Left hindlimb (tissue), 1 donor: ENCODE results near the gene CAMK2G.
A peak's percentile ranks its signal among the peaks of the same experiment; 100 is the strongest.
"Not testable (repeated sequence)": the region's sequence is repeated elsewhere in the genome, so short reads cannot be mapped to it uniquely, and the experiment has no call there.

ENCODE experiments used
- DNase-seq: peaks from one replicate; pipeline ENCODE4 v3.0.0-alpha.2; 2018

The CAMK2G gene

GRCh38 chr10:73874267-73875138 lies at the start of gene CAMK2G:
TSS of gene CAMK2G (minus strand) at chr10:73874555. CDS start at chr10:73874461, 94 bp downstream.
- DNase-seq, result peak; percentile 91

GRCh38 chr10:73922864-73923133 lies 48.4 kb upstream of the CAMK2G start:
- no peak for DNase-seq

GRCh38 chr10:73922007-73922863 lies 47.9 kb upstream of the CAMK2G start:
- no peak for DNase-seq

- DNase-seq, result peak; percentile 57
Observed at GRCh38 chr10:73920089-73920488, 45.7 kb upstream of the CAMK2G start.

GRCh38 chr10:73919481-73919880 lies 45.1 kb upstream of the CAMK2G start:
- DNase-seq, result not testable (repeated sequence)

GRCh38 chr10:73917566-73918305 lies 43.4 kb upstream of the CAMK2G start:
- DNase-seq, result no peak

GRCh38 chr10:73916761-73917470 lies 42.6 kb upstream of the CAMK2G start:
- DNase-seq, result no peak

- no peak for DNase-seq
Observed at GRCh38 chr10:73915206-73915851, 41.0 kb upstream of the CAMK2G start.

GRCh38 chr10:73914036-73914435 lies 39.7 kb upstream of the CAMK2G start:
- DNase-seq, result no peak

- DNase-seq, result no peak
Observed at GRCh38 chr10:73911553-73912004, 37.2 kb upstream of the CAMK2G start.

GRCh38 chr10:73910764-73911552 lies 36.6 kb upstream of the CAMK2G start, which contains the start of gene PLAU:
TSS of gene PLAU (plus strand) at chr10:73911132. CDS start at chr10:73911556, 424 bp downstream.
- no peak for DNase-seq

- no peak for DNase-seq
Observed at GRCh38 chr10:73910401-73910763, 36.0 kb upstream of the CAMK2G start.

- DNase-seq, result no peak
Observed at GRCh38 chr10:73909540-73910115, 35.3 kb upstream of the CAMK2G start.

GRCh38 chr10:73908853-73909539 lies 34.6 kb upstream of the CAMK2G start:
- DNase-seq, result no peak

GRCh38 chr10:73907841-73908517 lies 33.6 kb upstream of the CAMK2G start:
- no peak for DNase-seq

GRCh38 chr10:73906524-73907447 lies 32.4 kb upstream of the CAMK2G start:
- DNase-seq, result peak; percentile 90

GRCh38 chr10:73905256-73906020 lies 31.1 kb upstream of the CAMK2G start:
- no peak for DNase-seq
